AML-193 (cell line): ENCODE measurements around the gene CA4.

Experiments used
- DNase-seq, 2 experiments: peaks; one replicate each; lab custom pipeline; 2025; lab: John Stamatoyannopoulos, UW

CA4 gene

GRCh38 chr17:60155427-60155814 is 5.6 kb downstream of the CA4 start:
- DNase-seq = no peak

DNA sequence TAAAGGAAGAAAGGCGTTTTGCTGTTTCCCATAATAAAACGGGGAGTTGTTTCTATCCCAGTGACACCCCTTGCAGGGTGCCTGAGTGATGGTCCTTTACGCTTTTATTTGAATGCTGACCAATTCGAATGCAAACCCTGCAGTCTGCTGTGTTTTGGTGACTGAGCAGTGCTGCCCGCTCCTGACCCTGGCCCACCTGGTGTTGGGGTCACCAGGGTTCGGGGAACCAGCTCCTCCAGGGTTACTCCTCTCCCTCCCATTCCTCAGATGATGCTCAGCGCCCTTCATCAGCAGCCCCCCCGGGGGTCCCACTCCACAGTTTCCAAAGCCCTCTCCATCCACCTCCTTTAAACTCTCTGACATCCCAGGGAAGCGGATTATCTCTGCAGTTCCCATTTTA is 6.0 kb downstream of the CA4 start:
- DNase-seq = no peak

GRCh38 chr17:60156746-60157145 is 7.0 kb downstream of the CA4 start:
- no peak for DNase-seq

DNA sequence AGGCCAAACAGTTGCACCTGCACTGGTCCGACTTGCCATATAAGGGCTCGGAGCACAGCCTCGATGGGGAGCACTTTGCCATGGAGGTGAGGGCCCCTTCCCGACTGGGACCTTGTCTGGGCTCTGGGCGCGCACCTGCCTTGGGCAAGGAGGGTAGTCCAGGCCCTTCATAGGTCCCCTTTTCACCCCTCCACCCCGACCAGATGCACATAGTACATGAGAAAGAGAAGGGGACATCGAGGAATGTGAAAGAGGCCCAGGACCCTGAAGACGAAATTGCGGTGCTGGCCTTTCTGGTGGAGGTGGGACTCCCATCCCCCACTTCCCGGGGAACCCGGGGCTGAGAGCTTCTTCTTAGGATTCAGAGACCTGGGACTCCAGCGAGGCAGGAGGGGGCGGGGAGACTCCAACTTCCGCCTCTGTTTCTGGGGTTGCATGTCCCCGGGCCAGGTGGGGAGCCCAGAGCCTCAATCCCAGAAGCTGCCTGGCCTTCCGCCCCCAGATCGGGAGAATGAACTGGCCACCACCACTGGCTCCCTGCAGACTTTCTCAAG is 7.8 kb downstream of the CA4 start:
- no peak for DNase-seq

DNA sequence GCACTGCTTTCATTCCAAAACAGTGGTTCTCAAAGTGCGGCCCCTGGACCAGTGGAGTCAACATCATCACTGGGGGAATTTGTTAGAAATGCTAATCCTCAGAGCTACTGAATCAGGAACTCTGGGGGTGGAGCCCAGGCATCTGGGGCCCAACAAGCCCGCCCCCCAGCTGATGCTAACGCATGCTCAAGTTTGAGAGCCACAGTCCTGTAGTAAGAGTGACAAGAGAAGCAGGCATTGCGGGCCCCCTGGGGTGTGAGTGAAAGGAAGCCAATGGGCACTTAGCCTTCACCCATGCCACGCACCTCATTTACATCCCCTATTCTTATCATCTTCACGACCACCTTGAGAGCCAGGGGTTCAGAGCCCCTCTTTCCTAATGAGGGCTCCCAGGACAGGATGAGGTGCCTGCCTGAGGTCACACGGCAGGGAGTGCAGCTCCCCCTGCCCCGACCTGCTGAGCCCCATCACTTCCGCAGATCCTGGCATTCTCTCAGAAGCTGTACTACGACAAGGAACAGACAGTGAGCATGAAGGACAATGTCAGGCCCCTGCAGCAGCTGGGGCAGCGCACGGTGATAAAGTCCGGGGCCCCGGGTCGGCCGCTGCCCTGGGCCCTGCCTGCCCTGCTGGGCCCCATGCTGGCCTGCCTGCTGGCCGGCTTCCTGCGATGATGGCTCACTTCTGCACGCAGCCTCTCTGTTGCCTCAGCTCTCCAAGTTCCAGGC is 9.1 kb downstream of the CA4 start:
- DNase-seq = no peak

DNA sequence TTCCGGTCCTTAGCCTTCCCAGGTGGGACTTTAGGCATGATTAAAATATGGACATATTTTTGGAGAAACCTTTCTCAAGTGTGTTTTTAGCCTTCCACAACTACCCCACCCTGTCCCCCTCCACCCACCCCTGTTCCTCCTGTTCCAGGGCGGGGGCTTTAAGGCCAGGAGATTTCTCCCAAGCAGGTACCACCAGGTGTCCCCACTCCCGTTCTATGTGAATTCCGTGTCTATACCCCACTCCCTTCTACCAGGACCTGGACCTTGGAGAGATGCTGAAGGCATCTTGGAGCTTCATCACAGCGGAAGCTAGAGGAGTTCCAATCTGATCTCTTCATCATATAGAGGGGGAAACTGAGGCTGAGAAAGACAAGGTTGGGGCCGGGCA is 9.7 kb downstream of the CA4 start:
- DNase-seq = no peak

DNA sequence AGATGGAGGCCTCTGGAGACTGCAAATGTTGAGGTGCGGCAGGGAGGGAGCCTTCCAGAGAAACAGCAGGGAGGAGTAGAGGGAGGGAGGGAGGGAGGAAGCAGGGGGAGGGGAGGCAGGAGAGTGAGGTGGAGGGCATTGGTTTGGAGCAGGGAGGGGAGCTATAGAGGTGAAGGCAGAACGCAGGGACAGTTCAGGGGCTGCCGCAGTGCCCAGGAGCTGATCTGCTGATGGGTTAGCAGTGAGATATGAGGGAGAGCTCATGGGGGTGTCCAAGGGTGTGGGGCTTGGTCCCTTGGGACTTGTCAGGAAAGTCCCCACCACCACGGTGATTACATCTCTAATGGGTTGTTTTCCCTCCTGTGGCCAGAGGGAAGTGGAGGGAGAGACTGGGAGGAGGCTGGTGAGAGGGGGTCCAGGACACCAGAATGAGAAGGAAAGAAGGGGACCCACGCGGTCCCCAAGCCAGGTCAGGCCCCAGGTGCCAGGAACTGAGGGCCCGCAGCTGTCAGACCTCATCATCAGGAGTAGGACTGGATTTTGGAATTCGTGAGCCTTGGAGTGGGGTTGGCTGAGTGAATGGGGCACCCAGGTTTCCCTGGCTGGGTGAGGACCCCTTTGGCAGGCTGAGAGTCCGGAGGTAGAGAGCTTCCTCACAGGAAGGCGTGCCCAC is 11.2 kb downstream of the CA4 start:
- no peak for DNase-seq

- no peak for DNase-seq
Observed at GRCh38 chr17:60161598-60162330, 12.0 kb downstream of the CA4 start.

GRCh38 chr17:60163108-60163784 is 13.5 kb downstream of the CA4 start:
- DNase-seq = no peak

GRCh38 chr17:60164164-60164563 is 14.4 kb downstream of the CA4 start:
- DNase-seq = no peak

- DNase-seq = no peak
Observed at GRCh38 chr17:60164697-60165096, 14.9 kb downstream of the CA4 start.

GRCh38 chr17:60165223-60165622 is 15.4 kb downstream of the CA4 start:
- no peak for DNase-seq

DNA sequence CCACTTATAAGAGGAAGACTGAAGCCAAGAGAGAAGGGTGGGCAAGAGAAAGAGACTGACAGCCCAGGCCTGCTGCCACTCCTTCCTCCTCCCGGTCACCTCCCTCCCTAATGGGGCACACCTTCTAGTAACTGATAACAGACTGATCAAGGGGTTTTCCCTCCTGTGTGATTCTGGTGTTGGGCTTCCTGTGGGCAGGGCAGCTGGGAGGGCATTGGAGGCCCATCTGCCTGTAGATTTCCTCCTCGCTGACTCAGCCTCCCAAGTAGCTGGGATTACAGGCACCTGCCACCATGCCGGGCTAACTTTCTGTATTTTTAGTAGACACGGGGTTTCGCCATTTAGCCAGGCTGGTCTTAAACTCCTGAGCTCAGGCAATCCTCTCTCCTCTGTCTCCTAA is 16.2 kb downstream of the CA4 start:
- DNase-seq = no peak

DNA sequence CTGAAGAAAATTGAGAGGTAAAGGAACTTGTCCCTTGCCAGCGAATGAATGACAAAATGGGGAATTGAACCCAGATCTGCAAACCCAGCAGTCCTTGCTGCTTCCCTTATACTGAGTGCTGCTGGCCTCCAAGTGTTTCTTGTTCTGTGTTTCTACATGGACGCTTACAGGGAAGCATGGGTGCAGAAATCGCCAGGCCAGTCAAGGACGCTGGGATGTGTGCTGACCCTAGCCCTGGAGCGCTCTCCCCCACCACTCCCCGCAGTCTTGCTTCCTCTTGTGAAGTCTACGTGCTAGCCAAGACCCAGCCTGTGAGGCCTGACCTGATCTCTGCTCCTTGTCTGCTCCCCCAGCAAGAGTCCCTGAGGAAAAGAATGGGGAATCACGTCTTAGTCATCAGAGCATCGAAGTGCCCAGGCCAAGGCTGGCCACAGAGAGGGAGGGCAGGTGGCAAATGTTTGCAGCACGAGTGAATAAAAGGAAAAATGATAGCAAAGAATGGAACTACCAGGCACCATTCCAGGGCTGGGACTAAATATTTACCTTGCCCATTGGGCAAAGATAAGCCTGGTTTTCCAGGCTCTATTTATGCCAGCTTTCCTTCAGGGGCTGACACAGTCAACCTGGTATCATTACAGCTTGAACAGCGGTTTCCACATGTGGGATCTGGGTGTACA is 17.4 kb downstream of the CA4 start:
- DNase-seq = no peak

DNA sequence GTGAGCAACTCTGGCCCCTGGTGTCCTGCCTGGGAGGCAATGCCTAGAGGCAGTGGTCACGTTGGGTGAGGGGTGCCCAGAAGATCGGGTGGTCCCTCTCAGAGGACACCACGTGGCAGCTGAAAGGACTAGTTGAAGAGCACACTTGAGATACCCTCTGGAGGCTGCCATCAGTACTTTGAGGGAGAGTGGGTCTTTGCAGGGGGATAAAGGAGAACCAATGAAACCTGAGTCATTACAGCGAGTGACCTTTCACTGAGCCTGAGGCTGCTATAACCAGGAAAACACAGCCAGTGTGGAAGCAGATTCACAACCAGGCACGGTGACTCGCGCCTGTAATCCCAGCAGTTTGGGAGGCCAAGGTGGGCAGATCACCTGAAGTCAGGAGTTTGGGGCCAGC is 18.9 kb downstream of the CA4 start:
- DNase-seq = no peak

GRCh38 chr17:60169921-60170817 is 20.4 kb downstream of the CA4 start:
- peak; percentile 90 to 94 for DNase-seq

- DNase-seq = no peak
Observed at GRCh38 chr17:60170835-60171752, 21.3 kb downstream of the CA4 start.

GRCh38 chr17:60171753-60172079 is 21.9 kb downstream of the CA4 start:
- DNase-seq = no peak

DNA sequence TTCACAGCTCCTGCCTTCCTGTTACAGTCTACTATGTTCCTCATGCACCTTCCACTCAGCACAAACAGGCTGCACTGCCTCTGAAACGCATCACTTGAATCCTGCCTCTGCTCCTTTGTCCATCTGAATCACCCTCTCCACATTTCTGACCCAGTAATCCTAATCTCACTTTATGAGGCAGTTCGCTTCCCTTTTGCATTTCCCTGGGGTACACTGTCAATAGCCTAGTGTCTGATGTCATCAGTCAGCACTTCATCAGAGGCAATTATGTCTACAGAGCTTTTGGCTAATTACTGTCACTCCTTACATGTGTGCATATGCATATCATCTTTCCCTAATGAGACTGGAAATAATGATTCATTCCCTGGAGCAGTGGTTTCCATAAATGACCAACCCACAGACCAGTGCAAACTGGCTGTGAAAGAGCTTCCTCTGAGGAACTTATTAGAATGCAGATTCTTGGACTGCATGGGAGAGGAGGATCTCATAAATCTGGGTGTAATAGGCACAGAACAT is 23.6 kb downstream of the CA4 start:
- no peak for DNase-seq

- no peak for DNase-seq
Observed at GRCh38 chr17:60174035-60174434, 24.3 kb downstream of the CA4 start.
